ENCODE results near the gene C3orf22. TPM values are rescaled to one million over a fixed set of nuclear protein-coding genes. Genes with fewer than 3 reads are reported as not detected.

Gene C3orf22
- total RNA-seq, 1 donor from 2014 or later, result not detected

- intact Hi-C loops (cut with micrococcal nuclease), result no loop called here
- Mint-ChIP-seq H3K4me1 (ENCODE audit: low read depth) (peaks cover 16% of the 10 kb centered on the region), H3K36me3 (ENCODE audit: low read depth) (no peaks in the 10 kb centered on the region), H3K9me3 (peaks cover 3% of the 10 kb centered on the region), H3K4me3 (no peak overlapping the region), H3K27ac (no peak overlapping the region), H3K27me3 (ENCODE audit: insufficient read depth) (peaks cover 1% of the 10 kb centered on the region)
- DNase-seq (ENCODE audit: low spot score), result no peak
Observed at GRCh38 chr3:126544596-126545281, 14.0 kb downstream of the C3orf22 start.

GRCh38 chr3:126543457-126544061 lies 15.2 kb downstream of the C3orf22 start:
- intact Hi-C loops (cut with micrococcal nuclease), result no loop called here
- Mint-ChIP-seq H3K9me3 (peaks cover 4% of the 10 kb centered on the region), H3K27me3 (ENCODE audit: insufficient read depth) (peaks cover 3% of the 10 kb centered on the region), H3K36me3 (ENCODE audit: low read depth) (no peaks in the 10 kb centered on the region), H3K27ac (no peak overlapping the region), H3K4me3 (no peak overlapping the region), H3K4me1 (ENCODE audit: low read depth) (peaks cover 16% of the 10 kb centered on the region)
- DNase-seq (ENCODE audit: low spot score), result no peak

DNA sequence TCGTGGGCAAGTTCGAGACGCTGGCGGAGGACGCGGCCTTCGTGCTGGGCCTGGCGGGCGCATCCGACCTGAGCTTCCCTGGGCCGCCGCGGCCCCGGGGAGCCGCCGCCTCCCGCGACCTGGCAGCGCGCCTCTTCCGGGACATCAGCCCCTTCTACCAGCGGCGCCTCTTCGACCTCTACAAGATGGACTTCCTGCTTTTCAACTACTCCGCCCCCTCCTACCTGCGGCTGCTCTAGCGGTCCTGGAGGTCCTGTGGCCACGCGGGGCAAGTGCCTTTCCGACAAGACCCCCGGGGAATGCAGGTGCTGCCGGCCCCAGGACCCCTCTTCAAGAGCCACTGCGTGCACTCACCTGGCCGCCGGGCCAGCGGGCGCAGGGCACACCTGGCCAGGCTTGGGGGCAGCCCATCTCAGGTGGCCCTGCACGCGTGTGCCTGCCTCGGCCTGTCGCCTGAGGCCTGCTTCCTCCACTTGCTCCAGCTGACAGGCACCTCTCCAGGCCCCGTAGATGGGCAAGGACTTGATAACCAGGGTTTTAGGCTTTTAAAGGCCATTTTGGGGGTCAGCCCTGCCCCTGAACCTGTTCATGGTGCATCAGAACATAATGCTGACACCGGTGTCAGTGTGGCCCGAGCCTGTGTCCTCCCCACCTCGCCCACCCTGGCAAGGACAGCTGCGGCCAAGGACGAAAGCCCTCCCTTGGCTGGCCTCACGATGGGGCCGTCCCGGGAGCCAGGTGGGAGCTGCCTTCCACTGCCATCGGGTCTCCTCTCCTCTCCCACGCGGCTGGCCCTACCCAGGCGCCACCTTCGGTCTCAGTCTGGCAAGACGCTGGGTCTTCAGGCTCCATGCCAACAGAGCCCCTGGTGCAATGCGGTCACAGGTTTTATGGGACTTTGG lies 16.1 kb downstream of the C3orf22 start:
- H3K27me3 Mint-ChIP-seq (ENCODE audit: insufficient read depth), result peaks cover 3% of the 10 kb centered on the region
- intact Hi-C loops (cut with micrococcal nuclease), result no loop called here
- H3K27ac Mint-ChIP-seq, result no peak overlapping the region
- H3K36me3 Mint-ChIP-seq (ENCODE audit: low read depth), result no peaks in the 10 kb centered on the region
- no peak for DNase-seq (ENCODE audit: low spot score)
- H3K4me3 Mint-ChIP-seq, result no peak overlapping the region
- peaks cover 16% of the 10 kb centered on the region for H3K4me1 Mint-ChIP-seq (ENCODE audit: low read depth)
- peaks cover 4% of the 10 kb centered on the region for H3K9me3 Mint-ChIP-seq

GRCh38 chr3:126541628-126542339 lies 16.9 kb downstream of the C3orf22 start:
- DNase-seq (ENCODE audit: low spot score), result no peak
- Mint-ChIP-seq H3K4me1 (ENCODE audit: low read depth) (peaks cover 16% of the 10 kb centered on the region), H3K36me3 (ENCODE audit: low read depth) (no peaks in the 10 kb centered on the region), H3K27me3 (ENCODE audit: insufficient read depth) (peaks cover 3% of the 10 kb centered on the region), H3K27ac (no peak overlapping the region), H3K4me3 (no peak overlapping the region), H3K9me3 (peaks cover 4% of the 10 kb centered on the region)
- intact Hi-C loops (cut with micrococcal nuclease), result no loop called here

DNA sequence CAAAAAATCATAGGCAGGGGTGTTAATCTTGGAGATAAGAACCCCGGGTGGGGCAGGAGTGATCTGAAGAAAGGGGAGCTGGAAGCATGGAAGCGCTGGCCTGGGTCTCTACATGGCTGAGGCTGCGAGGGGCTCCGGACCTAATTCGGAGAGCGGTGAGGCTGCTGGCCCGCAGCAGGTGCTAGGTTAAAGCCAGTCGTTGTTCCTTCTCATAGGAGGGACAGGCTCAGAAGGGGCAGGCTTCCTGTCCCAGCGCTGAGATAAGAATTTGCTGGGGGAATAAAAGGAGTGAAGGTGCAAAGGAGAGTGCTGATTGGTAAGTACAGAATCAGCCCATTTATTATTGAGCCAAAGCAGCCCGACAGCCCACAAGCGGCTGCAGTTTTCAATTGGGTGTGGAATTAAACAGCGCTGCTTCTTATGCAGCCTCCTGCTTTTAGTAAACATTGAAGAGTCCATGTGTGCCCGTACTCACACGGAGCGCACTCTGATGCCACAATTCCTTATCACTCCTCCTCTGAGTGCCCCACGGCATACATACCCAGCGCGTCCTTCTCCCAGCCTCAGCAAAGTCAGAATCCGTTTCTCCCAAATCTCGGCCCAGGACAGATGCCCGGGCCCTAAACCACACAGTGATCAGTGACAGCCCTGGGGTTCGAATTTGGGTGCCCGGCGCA lies 17.6 kb downstream of the C3orf22 start:
- no peak overlapping the region for H3K27ac Mint-ChIP-seq
- H3K4me1 Mint-ChIP-seq (ENCODE audit: low read depth), result peaks cover 16% of the 10 kb centered on the region
- peaks cover 4% of the 10 kb centered on the region for H3K9me3 Mint-ChIP-seq
- H3K36me3 Mint-ChIP-seq (ENCODE audit: low read depth), result no peaks in the 10 kb centered on the region
- intact Hi-C loops (cut with micrococcal nuclease), result no loop called here
- peaks cover 3% of the 10 kb centered on the region for H3K27me3 Mint-ChIP-seq (ENCODE audit: insufficient read depth)
- no peak for DNase-seq (ENCODE audit: low spot score)
- no peak overlapping the region for H3K4me3 Mint-ChIP-seq

- Mint-ChIP-seq H3K36me3 (ENCODE audit: low read depth) (no peaks in the 10 kb centered on the region), H3K27ac (no peak overlapping the region), H3K4me3 (no peak overlapping the region), H3K9me3 (peaks cover 4% of the 10 kb centered on the region), H3K27me3 (ENCODE audit: insufficient read depth) (peaks cover 3% of the 10 kb centered on the region), H3K4me1 (ENCODE audit: low read depth) (peaks cover 16% of the 10 kb centered on the region)
- intact Hi-C loops (cut with micrococcal nuclease), result no loop called here
- DNase-seq (ENCODE audit: low spot score), result no peak
Observed at GRCh38 chr3:126540342-126540849, 18.3 kb downstream of the C3orf22 start.

DNA sequence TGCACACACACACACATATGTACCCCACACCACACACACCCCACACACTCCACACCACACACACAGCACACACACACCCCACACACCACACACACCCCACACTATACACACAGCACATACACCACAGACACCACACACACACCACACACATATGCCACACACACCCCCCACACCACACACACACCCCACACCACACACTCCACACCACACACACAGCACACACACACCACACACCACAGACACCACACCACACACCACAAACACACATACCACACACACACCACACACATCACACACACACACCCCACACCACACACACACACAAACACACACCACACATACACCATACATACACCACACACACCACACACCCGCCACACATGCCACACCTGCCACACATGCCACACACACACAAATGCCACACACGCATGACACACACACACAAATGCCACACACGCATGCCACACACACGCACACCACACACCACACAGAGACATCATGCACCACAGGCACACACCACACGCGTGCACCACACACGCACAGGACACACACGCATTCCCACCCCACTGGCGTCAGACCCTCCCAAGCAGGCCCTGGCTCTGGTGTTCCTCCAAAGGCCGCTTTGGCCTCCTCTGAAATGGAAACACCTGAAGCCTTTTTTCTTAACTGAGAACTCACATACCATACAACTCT lies 19.0 kb downstream of the C3orf22 start:
- H3K4me1 Mint-ChIP-seq (ENCODE audit: low read depth), result peaks cover 16% of the 10 kb centered on the region
- H3K9me3 Mint-ChIP-seq, result peaks cover 4% of the 10 kb centered on the region
- H3K36me3 Mint-ChIP-seq (ENCODE audit: low read depth), result no peaks in the 10 kb centered on the region
- no peak for DNase-seq (ENCODE audit: low spot score)
- intact Hi-C loops (cut with micrococcal nuclease), result no loop called here
- peaks cover 3% of the 10 kb centered on the region for H3K27me3 Mint-ChIP-seq (ENCODE audit: insufficient read depth)
- no peak overlapping the region for H3K27ac Mint-ChIP-seq
- H3K4me3 Mint-ChIP-seq, result no peak overlapping the region

- intact Hi-C loops (cut with micrococcal nuclease), result no loop called here
- H3K9me3 Mint-ChIP-seq, result peaks cover 4% of the 10 kb centered on the region
- H3K4me3 Mint-ChIP-seq, result no peak overlapping the region
Observed at GRCh38 chr3:126538966-126539365, 19.8 kb downstream of the C3orf22 start.

GRCh38 chr3:126538316-126538715 lies 20.4 kb downstream of the C3orf22 start:
- Mint-ChIP-seq H3K9me3 (peaks cover 4% of the 10 kb centered on the region), H3K4me1 (ENCODE audit: low read depth) (peaks cover 16% of the 10 kb centered on the region), H3K27me3 (ENCODE audit: insufficient read depth) (peaks cover 13% of the 10 kb centered on the region), H3K36me3 (ENCODE audit: low read depth) (no peaks in the 10 kb centered on the region), H3K27ac (no peak overlapping the region), H3K4me3 (no peak overlapping the region)
- intact Hi-C loops (cut with micrococcal nuclease), result no loop called here
- no peak for DNase-seq (ENCODE audit: low spot score)

More at GRCh38 chr3:126538966-126539365, 19.8 kb downstream of the C3orf22 start:
- Mint-ChIP-seq H3K27me3 (ENCODE audit: insufficient read depth) (peaks cover 7% of the 10 kb centered on the region), H3K27ac (no peak overlapping the region), H3K4me1 (ENCODE audit: low read depth) (peaks cover 16% of the 10 kb centered on the region), H3K36me3 (ENCODE audit: low read depth) (no peaks in the 10 kb centered on the region)
- DNase-seq (ENCODE audit: low spot score), result no peak

GRCh38 chr3:126537730-126538281 lies 20.9 kb downstream of the C3orf22 start:
- intact Hi-C loops (cut with micrococcal nuclease), result no loop called here
- peaks cover 16% of the 10 kb centered on the region for H3K4me1 Mint-ChIP-seq (ENCODE audit: low read depth)
- no peaks in the 10 kb centered on the region for H3K36me3 Mint-ChIP-seq (ENCODE audit: low read depth)
- H3K4me3 Mint-ChIP-seq, result no peak overlapping the region
- H3K27me3 Mint-ChIP-seq (ENCODE audit: insufficient read depth), result peaks cover 13% of the 10 kb centered on the region
- peaks cover 4% of the 10 kb centered on the region for H3K9me3 Mint-ChIP-seq
- no peak overlapping the region for H3K27ac Mint-ChIP-seq
- no peak for DNase-seq (ENCODE audit: low spot score)

- Mint-ChIP-seq H3K36me3 (ENCODE audit: low read depth) (no peaks in the 10 kb centered on the region), H3K4me1 (ENCODE audit: low read depth) (peaks cover 16% of the 10 kb centered on the region), H3K4me3 (no peak overlapping the region), H3K9me3 (peaks cover 4% of the 10 kb centered on the region), H3K27me3 (ENCODE audit: insufficient read depth) (peaks cover 13% of the 10 kb centered on the region), H3K27ac (no peak overlapping the region)
- no peak for DNase-seq (ENCODE audit: low spot score)
- intact Hi-C loops (cut with micrococcal nuclease), result no loop called here
Observed at GRCh38 chr3:126537116-126537729, 21.5 kb downstream of the C3orf22 start.

All from activated T-helper 1 cell treated with anti-CD3 and anti-CD28 coated beads, Interleukin-12 subunit alpha, Interleukin-12 subunit beta, Interleukin-2, Interleukin-4 antibody, amounts not matched to agents 30 ng/mL and 10 ng/mL and 1 ng/mL, durations not matched to agents 14 hours and 24 hours and 36 hours (primary cell).